Testis (tissue), 2 donors: ENCODE measurements around the gene LDHAL6B.

ENCODE experiments used
- CTCF ChIP-seq, 3 experiments: fragments of 450-650 bp in 2 of 3; fragments of 200-600 bp in 1 of 3; sonication (generic) in 1 of 3; IDR thresholded peaks; one replicate each; pipeline ENCODE4 v1.5.1; 2016 to 2019; ENCODE audit warnings: antibody characterized with exemption in 3 of 3, mild to moderate bottlenecking in 2 of 3, moderate library complexity in 1 of 3
- POLR2A ChIP-seq: fragments of 450-650 bp; IDR thresholded peaks from one replicate; pipeline ENCODE4 v1.6.1; 2017; ENCODE audit warnings: antibody characterized with exemption, mild to moderate bottlenecking, moderate library complexity

GRCh38 chr15:59189241-59189640 lies 17.4 kb upstream of the LDHAL6B start:
- TF ChIP-seq POLR2A (no peak), CTCF (IDR thresholded peaks at IDR 0.05) (no peak)
